ENCODE measurements around the gene SAMD14. TPM values are rescaled to one million over a fixed set of nuclear protein-coding genes. Genes with fewer than 3 reads are reported as not detected.

Gene SAMD14
- polyA plus RNA-seq (ENCODE audit: insufficient read length in 4 of 4) = 10 to 100 TPM in 3 of 4 donors, 1 to 10 TPM in 1; 9.4 to 21.7 (median 20.0) TPM

DNA sequence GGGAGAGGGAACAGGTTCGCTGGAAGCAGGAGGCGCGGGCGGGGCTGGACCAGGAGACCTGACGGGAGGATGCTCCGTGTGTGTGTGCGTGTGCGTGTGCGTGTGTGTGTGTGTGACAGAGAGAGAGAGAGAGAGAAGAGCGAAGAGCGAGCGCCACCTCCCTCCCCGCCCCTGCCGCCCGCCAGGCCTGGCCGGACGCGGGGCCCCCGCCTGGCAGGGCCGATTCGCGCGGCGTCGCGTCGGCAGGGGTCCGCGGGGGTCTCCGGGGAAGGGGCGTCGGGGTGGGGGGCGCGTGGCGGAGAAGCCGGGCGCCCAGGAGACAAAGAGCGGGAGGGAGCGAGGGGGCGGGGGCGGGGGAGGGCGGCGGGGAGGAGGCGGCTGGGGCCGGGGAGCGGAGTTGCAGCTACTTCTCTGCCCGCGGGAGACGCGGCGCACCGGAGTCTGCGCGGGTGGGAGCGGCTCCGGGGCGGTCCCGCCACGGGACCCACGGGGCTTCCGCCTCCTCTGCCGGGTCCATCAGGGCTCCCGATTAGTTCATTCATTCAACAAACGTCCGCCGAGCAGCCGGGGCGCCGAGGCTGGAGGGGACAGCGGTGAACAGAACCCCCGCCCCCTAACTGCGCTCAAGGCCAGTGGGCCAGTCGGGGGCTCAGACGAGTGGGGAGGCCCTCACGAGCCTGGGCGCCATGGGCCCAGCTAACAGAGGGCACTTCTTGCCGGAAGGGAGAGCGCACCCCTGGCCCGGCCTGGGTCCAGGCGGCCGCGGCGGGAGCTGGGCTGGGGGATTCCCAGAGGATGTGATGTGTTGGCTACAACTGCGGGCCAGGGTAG lies at the start of gene SAMD14:
Gene SAMD14 (minus strand): TSS at position 433 of the 831 bp plus-strand sequence. CDS start 5,201 bp downstream, outside the sequence.
- no peak for DNase-seq (ENCODE audit: low read depth in 4 of 4, low spot score in 2 of 4)

GRCh38 chr17:50177983-50178834 lies 48.2 kb upstream of the SAMD14 start:
- no peak for DNase-seq (ENCODE audit: low read depth in 4 of 4, low spot score in 2 of 4)

GRCh38 chr17:50177476-50177875 lies 47.5 kb upstream of the SAMD14 start:
- no peak for DNase-seq (ENCODE audit: low read depth in 4 of 4, low spot score in 2 of 4)

- DNase-seq (ENCODE audit: low read depth in 4 of 4, low spot score in 2 of 4) = no peak
These were observed 46.8 kb upstream of the SAMD14 start for GRCh38 chr17:50176559-50177357.

DNA sequence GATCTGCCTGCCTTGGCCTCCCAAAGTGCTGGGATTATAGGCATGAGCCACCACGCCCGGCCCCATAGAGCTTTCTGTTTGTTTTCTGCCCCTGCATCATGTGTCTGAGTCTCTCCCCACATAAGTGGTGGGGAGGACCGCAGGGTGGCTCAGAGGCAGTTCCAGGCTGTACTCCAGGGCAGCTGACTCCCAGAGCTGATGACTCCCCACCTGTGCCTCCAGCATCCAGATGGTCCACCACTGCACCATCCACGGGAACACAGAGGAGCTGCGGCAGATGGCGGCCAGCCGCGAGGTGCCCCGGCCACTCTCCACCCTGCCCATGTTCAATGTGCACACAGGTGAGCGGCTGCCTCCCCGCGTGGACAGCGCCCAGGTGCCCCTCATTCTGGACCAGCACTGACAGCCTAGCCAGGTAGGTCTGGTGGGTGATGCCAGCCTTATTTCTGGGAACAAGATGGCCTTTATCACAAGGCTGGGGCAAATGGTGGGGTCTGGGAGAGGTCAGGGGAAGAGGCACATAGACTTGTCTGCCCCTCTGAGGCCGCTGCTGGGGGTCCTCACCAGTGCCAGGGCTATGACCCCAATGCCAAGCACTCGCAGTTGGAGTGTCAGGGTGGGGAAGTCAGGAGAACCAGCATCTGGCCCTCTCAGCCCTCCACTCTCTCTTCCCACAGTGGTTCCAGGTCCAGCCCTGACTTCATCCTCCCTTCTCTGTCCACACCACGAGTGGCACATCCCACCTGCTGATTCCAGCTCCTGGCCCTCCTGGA lies 45.3 kb upstream of the SAMD14 start:
- no peak for DNase-seq (ENCODE audit: low read depth in 4 of 4, low spot score in 2 of 4)

DNA sequence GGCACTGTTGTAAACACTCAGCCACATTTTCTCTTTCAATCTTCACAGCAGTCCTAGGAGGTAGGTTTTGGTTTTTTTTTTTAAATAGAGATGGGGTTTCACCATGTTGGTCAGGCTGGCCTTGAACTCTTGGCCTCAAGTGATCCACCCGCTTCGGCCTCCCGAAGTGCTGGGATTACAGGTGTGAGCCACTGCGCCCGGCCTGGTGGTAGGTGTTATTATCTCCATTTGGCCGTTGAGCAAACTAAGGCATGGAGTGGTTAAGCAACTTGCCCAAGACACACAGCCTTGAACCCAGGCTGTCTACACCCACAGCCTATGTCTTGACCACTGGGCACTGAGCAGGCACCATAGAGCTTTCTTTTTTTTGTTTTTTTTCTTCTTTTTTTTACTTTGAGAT lies 44.5 kb upstream of the SAMD14 start:
- no peak for DNase-seq (ENCODE audit: low read depth in 4 of 4, low spot score in 2 of 4)

DNA sequence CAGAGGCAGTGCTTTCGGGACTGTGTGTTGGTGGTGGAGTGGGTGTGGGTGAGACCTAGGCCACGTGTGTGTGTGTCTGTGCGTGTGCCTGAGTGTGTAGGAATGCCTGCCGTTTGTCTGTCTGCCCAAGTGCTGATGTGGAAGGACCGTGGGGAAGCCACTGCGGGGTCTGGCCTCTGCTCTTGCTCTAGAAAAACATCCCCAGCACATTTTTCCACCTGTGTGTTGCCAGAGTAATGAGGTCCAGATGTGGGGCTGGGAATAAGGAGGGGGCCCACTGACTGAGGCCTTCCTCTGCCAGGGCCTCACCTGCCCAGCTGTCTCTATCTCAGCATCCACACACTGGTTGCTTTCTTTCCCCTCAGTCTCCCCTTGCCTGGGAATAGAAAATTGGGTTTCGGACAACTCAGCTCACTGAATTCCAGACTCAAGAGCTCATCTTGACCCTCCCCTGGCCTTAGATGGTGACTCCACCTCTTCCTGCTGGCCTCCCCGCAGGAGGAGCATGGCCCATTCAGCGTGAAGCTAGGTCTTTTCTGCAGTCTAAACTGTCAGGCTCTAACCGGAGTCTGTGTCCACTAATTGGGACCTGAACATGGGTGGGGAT lies 43.5 kb upstream of the SAMD14 start:
- DNase-seq (ENCODE audit: low read depth in 4 of 4, low spot score in 2 of 4) = peak in 1 of 4 donors; percentile 28

DNA sequence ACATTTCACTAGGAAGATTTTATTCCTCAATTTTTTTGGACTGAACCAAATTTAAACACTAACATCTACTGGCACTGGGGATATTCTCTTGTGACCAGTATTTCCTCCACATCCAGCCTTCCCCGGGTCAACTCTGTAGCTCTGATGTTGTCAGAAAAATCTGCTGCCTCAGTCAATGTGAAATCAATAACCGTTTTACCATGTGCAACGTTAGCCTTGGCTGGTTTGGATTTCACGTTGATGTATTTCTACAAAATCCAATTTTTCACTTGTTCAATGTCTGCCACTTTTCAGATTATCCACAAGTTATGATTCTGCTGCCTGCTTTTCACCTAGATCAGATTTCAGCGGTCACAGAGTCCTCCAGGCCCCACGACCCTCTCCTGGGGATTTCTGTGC lies 43.0 kb upstream of the SAMD14 start:
- DNase-seq (ENCODE audit: low read depth in 4 of 4, low spot score in 2 of 4) = no peak

DNA sequence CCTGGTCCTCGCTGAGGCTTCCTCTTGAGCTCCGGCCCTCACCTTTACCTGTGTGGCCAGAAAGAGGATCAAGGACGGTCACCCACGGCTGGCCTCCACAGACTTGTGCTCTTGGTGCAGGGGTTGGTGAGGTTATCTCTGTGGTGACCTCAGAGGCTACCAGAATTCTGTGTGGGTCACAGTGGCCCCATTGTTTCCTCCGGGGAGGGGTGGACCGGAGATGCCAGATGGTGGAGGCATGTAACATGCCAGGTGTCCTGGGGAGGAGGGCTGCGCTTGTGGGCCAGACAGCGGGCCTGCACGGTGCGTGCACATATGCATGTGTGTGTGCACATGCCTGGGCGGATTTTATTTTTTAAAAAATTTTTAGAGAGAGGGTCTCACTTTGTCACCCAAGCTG lies 42.2 kb upstream of the SAMD14 start:
- DNase-seq (ENCODE audit: low read depth in 4 of 4, low spot score in 2 of 4) = no peak

- DNase-seq (ENCODE audit: low read depth in 4 of 4, low spot score in 2 of 4) = no peak
These were observed 41.6 kb upstream of the SAMD14 start for GRCh38 chr17:50171371-50172071.

GRCh38 chr17:50170662-50171370 lies 40.9 kb upstream of the SAMD14 start:
- no peak for DNase-seq (ENCODE audit: low read depth in 4 of 4, low spot score in 2 of 4)

DNA sequence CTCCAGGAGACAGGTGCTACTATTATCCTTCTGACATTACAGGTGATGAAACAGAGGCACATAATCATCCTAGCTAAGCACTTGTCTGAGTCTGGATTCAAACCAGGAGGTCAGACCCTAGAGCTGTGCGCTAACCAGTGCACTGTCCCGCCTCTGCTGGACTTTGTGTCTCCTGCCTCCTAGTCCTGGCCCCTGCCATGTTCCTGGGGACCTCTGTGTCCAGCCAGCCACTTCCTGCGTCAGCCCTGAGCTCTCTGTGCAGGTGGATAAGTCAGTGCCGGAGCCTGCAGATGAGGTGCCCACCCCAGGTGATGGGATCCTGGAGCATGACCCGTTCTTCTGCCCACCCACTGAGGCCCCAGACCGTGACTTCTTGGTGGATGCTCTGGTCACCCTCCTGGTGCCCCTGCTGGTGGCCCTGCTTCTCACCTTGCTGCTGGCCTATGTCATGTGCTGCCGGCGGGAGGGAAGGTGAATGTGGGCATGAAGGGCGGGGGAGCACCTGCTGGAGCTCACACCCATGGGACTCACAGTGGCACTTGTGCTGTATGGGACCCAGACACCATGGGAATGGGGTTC lies 40.0 kb upstream of the SAMD14 start:
- no peak for DNase-seq (ENCODE audit: low read depth in 4 of 4, low spot score in 2 of 4)

- DNase-seq (ENCODE audit: low read depth in 4 of 4, low spot score in 2 of 4) = no peak
These were observed 39.3 kb upstream of the SAMD14 start for GRCh38 chr17:50169121-50169764.

- DNase-seq (ENCODE audit: low read depth in 4 of 4, low spot score in 2 of 4) = no peak
These were observed 38.4 kb upstream of the SAMD14 start for GRCh38 chr17:50168319-50168718.

GRCh38 chr17:50167371-50167770 lies 37.4 kb upstream of the SAMD14 start:
- DNase-seq (ENCODE audit: low read depth in 4 of 4, low spot score in 2 of 4) = no peak

DNA sequence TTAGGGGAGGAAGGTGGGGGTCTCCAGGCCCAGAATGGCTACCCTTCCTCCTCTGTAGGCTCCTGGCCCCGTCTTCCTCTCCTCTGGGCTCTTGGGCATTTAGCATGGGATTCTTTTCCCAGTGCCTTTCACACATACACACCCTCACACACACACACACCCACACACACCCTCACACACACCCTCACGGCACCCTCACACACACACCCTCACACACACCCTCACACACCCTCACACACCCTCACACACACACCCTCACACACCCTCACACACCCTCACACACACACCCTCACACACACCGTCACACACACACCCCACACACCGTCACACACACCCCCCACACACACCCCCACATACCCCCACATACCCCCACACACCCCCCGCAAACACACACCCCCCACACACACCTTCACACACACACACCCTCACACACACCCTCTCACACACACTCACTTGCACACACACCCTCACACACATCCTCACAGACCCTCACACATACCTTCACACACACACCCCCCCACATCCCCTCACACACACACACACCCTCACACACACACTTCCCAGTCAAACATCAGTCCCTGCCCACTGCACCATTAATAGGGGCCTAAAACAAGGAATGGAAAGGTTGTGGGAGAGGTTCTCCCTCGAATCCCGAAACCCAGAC lies 36.7 kb upstream of the SAMD14 start:
- no peak for DNase-seq (ENCODE audit: low read depth in 4 of 4, low spot score in 2 of 4)
